SHP77 (cell line): ENCODE data around the gene DCLRE1B.

Source experiments
- DNase-seq, 2 experiments: peaks; one replicate each; lab custom pipeline; 2025; lab: John Stamatoyannopoulos, UW

The DCLRE1B gene

GRCh38 chr1:113904674-113905434, at the start of gene DCLRE1B, which contains the start of gene AP4B1:
Gene DCLRE1B (plus strand): TSS chr1:113905326. CDS start chr1:113905587, 261 bp downstream.
Gene AP4B1 (minus strand): TSS chr1:113904799. CDS start chr1:113904717, 82 bp downstream.
- DNase-seq: peak; percentile 99

GRCh38 chr1:113855630-113856400, 49.3 kb upstream of the DCLRE1B start:
- DNase-seq: no peak

- DNase-seq: no peak
Measured at GRCh38 chr1:113856401-113856790, 48.7 kb upstream of the DCLRE1B start.

- no peak for DNase-seq
Measured at GRCh38 chr1:113857776-113858175, 47.4 kb upstream of the DCLRE1B start.

GRCh38 chr1:113858418-113858817, 46.7 kb upstream of the DCLRE1B start:
- DNase-seq: no peak

- DNase-seq: no peak
Measured at GRCh38 chr1:113858982-113859381, 46.1 kb upstream of the DCLRE1B start.

GRCh38 chr1:113859478-113860175, 45.5 kb upstream of the DCLRE1B start:
- DNase-seq: no peak

- no peak for DNase-seq
Measured at GRCh38 chr1:113860891-113861290, 44.2 kb upstream of the DCLRE1B start.

GRCh38 chr1:113861641-113862040, 43.5 kb upstream of the DCLRE1B start:
- DNase-seq: no peak

- no peak for DNase-seq
Measured at GRCh38 chr1:113868387-113869083, 36.6 kb upstream of the DCLRE1B start.

- DNase-seq: no peak
Measured at GRCh38 chr1:113870778-113871177, 34.3 kb upstream of the DCLRE1B start.

- no peak for DNase-seq
Measured at GRCh38 chr1:113871597-113872113, 33.5 kb upstream of the DCLRE1B start, which contains the start of gene PTPN22. Gene PTPN22 (minus strand): TSS chr1:113871712.

- no peak for DNase-seq
Measured at GRCh38 chr1:113872219-113872935, 32.7 kb upstream of the DCLRE1B start.

- DNase-seq: no peak
Measured at GRCh38 chr1:113874012-113874879, 30.9 kb upstream of the DCLRE1B start.

- DNase-seq: no peak
Measured at GRCh38 chr1:113875714-113876113, 29.4 kb upstream of the DCLRE1B start.

- no peak for DNase-seq
Measured at GRCh38 chr1:113876176-113876575, 28.9 kb upstream of the DCLRE1B start.

- no peak for DNase-seq
Measured at GRCh38 chr1:113879739-113880038, 25.4 kb upstream of the DCLRE1B start.

GRCh38 chr1:113881661-113882060, 23.5 kb upstream of the DCLRE1B start:
- DNase-seq: no peak

- no peak for DNase-seq
Measured at GRCh38 chr1:113886417-113887401, 18.4 kb upstream of the DCLRE1B start.
